K562 (cell line): ENCODE data around the gene CMTM4. TPM values are rescaled to one million over a fixed set of nuclear protein-coding genes. Genes with fewer than 3 reads are reported as not detected.

Experiments used
- ATAC-seq: fragments of 200-7000 bp; cut with Tn5 transposase; 3 replicates; pipeline ENCODE4 v1.9.1; 2020; ENCODE audit warnings: moderate library complexity
- BruUV-seq: library from RNA; stranded (reverse); fragments of 400-500 nt; replicated peaks from 2 replicates; lab custom pipeline; 2021; lab: Mats Ljungman, UMichigan
- CTCF ChIA-PET: fragments of 300-600 bp; formaldehyde crosslinking; extraction: SDS; loops from one replicate; lab custom pipeline; 2021; ENCODE audit warnings: low intra/inter-chr PET ratio; lab: Yijun Ruan, JAX
- POLR2A ChIA-PET: fragments of 300-600, 350-650 bp; sonication (Branson Sonifier 250); formaldehyde crosslinking; extraction: SDS; loops from one replicate; lab custom pipeline; 2021; ENCODE audit warnings: antibody characterized with exemption, inconsistent platforms; lab: Yijun Ruan, JAX
- DNase-seq, 4 experiments: peaks; one replicate each; pipeline versions ENCODE4 v3.0.0 to v3.0.0-alpha.2; 2011 to 2018; ENCODE audit warnings: low spot score in 3 of 4, mixed read lengths in 3 of 4; ENCODE audit errors: extremely low read depth in 1 of 4
- FAIRE-seq: peaks from 2 replicates; lab custom pipeline; 2011; peaks lifted over from hg19 to GRCh38; lab: Jason Lieb, UNC
- H2AFZ ChIP-seq: 2 replicates; pipeline ENCODE4 v1.6.0; 2011; ENCODE audit warnings: low read depth, low read length, control low read depth, inconsistent platforms
- H3K27ac ChIP-seq: fragments of 200-600 bp; 3 replicates; pipeline ENCODE4 v1.8.0; 2011; ENCODE audit warnings: low read depth, mild to moderate bottlenecking, control low read depth, inconsistent platforms, low read length, moderate library complexity, mixed read lengths; ENCODE audit errors: extremely low read depth
- H3K27me3 ChIP-seq, 2 experiments: fragments of 300-600 bp in 1 of 2; 2 replicates in 1 of 2; 3 replicates in 1 of 2; pipeline versions ENCODE4 v1.6.0 to v1.8.0; 2011; ENCODE audit warnings: inconsistent platforms in 2 of 2, low read length in 2 of 2, mild to moderate bottlenecking in 1 of 2, mixed read lengths in 1 of 2, moderate library complexity in 1 of 2; ENCODE audit not compliant: control insufficient read depth in 2 of 2, insufficient read depth in 2 of 2
- H3K36me3 ChIP-seq: fragments of 300-600 bp; 3 replicates; pipeline ENCODE4 v1.8.0; 2011; ENCODE audit warnings: mild to moderate bottlenecking, low read length, inconsistent platforms; ENCODE audit not compliant: control insufficient read depth, insufficient read depth
- H3K4me1 ChIP-seq, 2 experiments: fragments of 200-600 bp in 1 of 2; replicated peaks in 1 of 2; 2 replicates in 1 of 2; 3 replicates in 1 of 2; pipeline versions ENCODE4 v1.5.1 to v1.8.0; 2011; ENCODE audit warnings: inconsistent platforms in 2 of 2, low read length in 2 of 2, mild to moderate bottlenecking in 1 of 2, mixed read lengths in 1 of 2, moderate library complexity in 1 of 2; ENCODE audit not compliant: control insufficient read depth in 2 of 2, insufficient read depth in 2 of 2
- H3K4me2 ChIP-seq: 2 replicates; pipeline ENCODE4 v1.6.1; 2011; ENCODE audit warnings: low read length, control low read depth, inconsistent platforms, mixed read lengths; ENCODE audit not compliant: insufficient read depth
- H3K4me3 ChIP-seq: fragments of 200-600 bp; sonication (generic), shearing (Covaris generic); 2 replicates; pipeline ENCODE4 v1.5.1; 2016; ENCODE audit warnings: control low read depth, inconsistent platforms
- H3K79me2 ChIP-seq: fragments of 200-600 bp; 3 replicates; pipeline ENCODE4 v1.8.0; 2011; ENCODE audit warnings: low read length, inconsistent platforms; ENCODE audit not compliant: control insufficient read depth, insufficient read depth
- H3K9ac ChIP-seq, 2 experiments: 2 replicates each; pipeline versions ENCODE4 v1.6.0 to v1.6.1; 2011; ENCODE audit warnings: low read depth in 2 of 2, low read length in 2 of 2, control low read depth in 1 of 2, inconsistent platforms in 1 of 2, mild to moderate bottlenecking in 1 of 2, mixed read lengths in 1 of 2; ENCODE audit not compliant: insufficient read depth in 1 of 2
- H3K9me1 ChIP-seq: one replicate; pipeline ENCODE4 v1.6.0; 2011; ENCODE audit warnings: inconsistent platforms, mild to moderate bottlenecking, low read length, moderate library complexity; ENCODE audit not compliant: control insufficient read depth, insufficient read depth
- H3K9me3 ChIP-seq: replicated peaks from 2 replicates; pipeline ENCODE4 v1.5.1; 2011; ENCODE audit warnings: low read depth, low read length, inconsistent platforms; ENCODE audit not compliant: control insufficient read depth, insufficient read depth
- H4K20me1 ChIP-seq: replicated peaks from 2 replicates; pipeline ENCODE4 v1.6.1; 2011; ENCODE audit warnings: low read length, inconsistent platforms, mixed read lengths; ENCODE audit not compliant: control insufficient read depth, insufficient read depth
- BDP1 ChIP-seq: IDR thresholded peaks from 3 replicates; pipeline ENCODE4 v1.6.1; 2011; ENCODE audit not compliant: insufficient read length, insufficient read depth
- FOSL1 ChIP-seq: fragments of 200-800 bp; sonication (Bioruptor generic); conservative IDR thresholded peaks from 2 replicates; pipeline ENCODE4 v1.6.1; 2016; ENCODE audit warnings: missing genetic modification characterization, missing compliant biosample characterization
- NCOR1 ChIP-seq: fragments of 450-650 bp; IDR thresholded peaks from 2 replicates; pipeline ENCODE4 v1.6.1; 2016; ENCODE audit warnings: mild to moderate bottlenecking, moderate library complexity
- NFIC ChIP-seq: fragments of 450-650 bp; IDR thresholded peaks from 2 replicates; pipeline ENCODE4 v1.6.1; 2017; ENCODE audit warnings: mild to moderate bottlenecking, inconsistent platforms
- NRF1 ChIP-seq, 2 experiments: fragments of 450-650 bp; IDR thresholded peaks in 1 of 2; conservative IDR thresholded peaks in 1 of 2; 2 replicates each; pipeline ENCODE4 v1.6.1; 2014; ENCODE audit warnings: mild to moderate bottlenecking in 2 of 2
- RAD51 ChIP-seq: fragments of 450-650 bp; IDR thresholded peaks from 2 replicates; pipeline ENCODE4 v1.7.1; 2016; ENCODE audit warnings: low read depth, mild to moderate bottlenecking, borderline replicate concordance
- RCOR1 ChIP-seq, 2 experiments: IDR thresholded peaks; 2 replicates each; pipeline ENCODE4 v1.6.1; 2012; ENCODE audit warnings: low read depth in 2 of 2, low read length in 2 of 2, borderline replicate concordance in 1 of 2, improper control_type of control experiment in 1 of 2
- SNIP1 ChIP-seq: fragments of 450-650 bp; IDR thresholded peaks from 2 replicates; pipeline ENCODE4 v1.7.1; 2017; ENCODE audit warnings: low read depth, mild to moderate bottlenecking
- WGBS: fragments of 100-300 bp; shearing (Covaris generic); methylation state at CpG from one replicate; pipeline ENCODE4 v1.1.6; 2016; ENCODE audit warnings: low coverage, mixed read lengths; ENCODE audit not compliant: insufficient coverage; ENCODE audit errors: missing lambda C conversion rate; 5-methylcytosine and 5-hydroxymethylcytosine counted together
- in situ Hi-C: fragments of 300-500 bp; cut with MboI; formaldehyde crosslinking; loops from 4 replicates; pipeline ENCODE4 v1.15.0; 2018; ENCODE audit warnings: inconsistent platforms, mixed read lengths
- intact Hi-C: fragments of 100-400 bp; cut with micrococcal nuclease; formaldehyde crosslinking; loops from 2 replicates; pipeline ENCODE4 v1.14.2; 2022
- polyA plus RNA-seq, 8 experiments: library from polyadenylated mRNA; depleted of rRNA in 4 of 8; stranded (reverse) in 5 of 8; unstranded in 3 of 8; fragments of >200 nt; fragmentation: Nextera tagmentation in 2 of 8; fragmentation: Illumina TruSeq in 1 of 8; extraction: Ambion mirVana in 2 of 8; extraction: Trizol in 1 of 8; gene quantifications; 2 replicates each; pipeline versions ENCODE4 v1.2.1 to v1.2.3, GENCODE V29; 2011 to 2014; ENCODE audit warnings: inconsistent platforms in 1 of 8, missing spikeins in 1 of 8
- total RNA-seq, 7 experiments: library from RNA; depleted of rRNA in 6 of 7; stranded (reverse); fragments of >200 nt in 6 of 7; fragmentation: Illumina TruSeq in 2 of 7; extraction: Trizol in 2 of 7; gene quantifications; 2 replicates each; pipeline versions ENCODE4 v1.2.1 to v1.2.3, GENCODE V29; 2011 to 2021; ENCODE audit warnings: low replicate concordance in 1 of 7
- TF ChIP-seq, protein P1 (sequence below): fragments of 250-450 bp; sonication (Bioruptor Pico); IDR thresholded peaks from 2 replicates; pipeline ENCODE4 v1.5.1; 2021; ENCODE audit warnings: mild to moderate bottlenecking
- TF ChIP-seq, protein P2 (sequence below): sonication (generic); formaldehyde crosslinking; IDR thresholded peaks from 2 replicates; pipeline ENCODE4 v1.8.0; 2022; ENCODE audit warnings: mild to moderate bottlenecking, missing genetic modification reagents

Gene CMTM4
- total and polyA plus RNA-seq, 9 of the 15 experiments (the other 6 are each of a cell fraction or from before 2014, with no cell fraction given): 2.0 to 21.3 (median 12.5) TPM

- DNase-seq: no peak
- Histone ChIP-seq H2AFZ (no peak overlapping the region), H3K9ac (no peak overlapping the region), H4K20me1 (peaks cover 9% of the 10 kb centered on the region; the same call in 1 of the 2 replicates), H3K27me3 (no peaks in the 10 kb centered on the region), H3K4me2 (no peak overlapping the region), H3K4me3 (no peak overlapping the region), H3K9me1 (no peaks in the 10 kb centered on the region), H3K9me3 (no peaks in the 10 kb centered on the region), H3K36me3 (peaks cover 5% of the 10 kb centered on the region; the same call in 1 of the 3 replicates), H3K27ac (no peak overlapping the region), H3K79me2 (peaks cover 39% of the 10 kb centered on the region), H3K4me1 (peaks cover 23 to 27% of the 10 kb centered on the region in 2 experiments)
- in situ Hi-C loops: no loop called here
- CTCF ChIA-PET: no interaction called here
- no peak for TF ChIP-seq RAD51
- peak; percentile 78 for TF ChIP-seq NFIC
- TF ChIP-seq BDP1: no peak
- WGBS: 71% methylated on average over 6 of the region's 6 CpGs
- BruUV-seq: no TSS peak
- FAIRE-seq: no peak
- POLR2A ChIA-PET: interaction anchor here (0.6 to 1.2 kb wide), 2 partner anchors 18 to 29 kb away, joined by 3 to 4 read pairs; no protein-coding TSS in a partner anchor
- intact Hi-C loops: loop anchor here (5.0 kb wide), 1 partner anchor 85 kb away; no protein-coding TSS in a partner anchor
- ATAC-seq: no peak
Observed at GRCh38 chr16:66692341-66692740, 4.2 kb downstream of the CMTM4 start.

DNA sequence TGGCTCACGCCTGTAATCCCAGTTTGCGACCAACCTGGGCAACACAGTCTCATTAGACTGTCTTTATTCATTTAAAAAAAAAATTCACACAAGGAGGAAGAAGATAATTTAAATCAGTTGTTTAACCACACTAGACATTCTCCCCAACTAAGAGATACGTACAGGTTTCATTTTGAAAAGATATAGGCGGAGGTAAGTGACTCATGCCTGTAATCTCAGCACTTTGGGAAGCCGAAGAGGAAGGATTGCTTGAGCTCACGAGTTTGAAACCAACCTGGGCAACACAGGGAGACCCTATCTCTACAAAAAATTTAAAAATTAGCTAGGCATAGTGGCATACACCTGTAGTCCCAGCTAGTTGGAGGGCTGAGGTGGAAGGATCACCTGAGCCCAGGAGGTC, 5.3 kb downstream of the CMTM4 start:
- H3K4me1 ChIP-seq: peaks cover 20 to 22% of the 10 kb centered on the region in 2 experiments
- H3K4me3 ChIP-seq: no peak overlapping the region
- CTCF ChIA-PET: no interaction called here
- TF ChIP-seq NRF1 (conservative IDR thresholded peaks at IDR 0.05 in 1 of 2, IDR thresholded peaks at IDR 0.05 in 1 of 2) (no peak), FOSL1 (tag) (peak; percentile 62), SNIP1 (no peak), NCOR1 (no peak), RCOR1 (IDR thresholded peaks at IDR 0.05; ENCODE audit: borderline replicate concordance in 1 of 2, low read depth in 2 of 2, low read length in 2 of 2) (0 out of 4 replicates have a peak, but pooled peaks of 1 of the 2 experiments have one; percentile 40)
- TF ChIP-seq, protein P1, sequence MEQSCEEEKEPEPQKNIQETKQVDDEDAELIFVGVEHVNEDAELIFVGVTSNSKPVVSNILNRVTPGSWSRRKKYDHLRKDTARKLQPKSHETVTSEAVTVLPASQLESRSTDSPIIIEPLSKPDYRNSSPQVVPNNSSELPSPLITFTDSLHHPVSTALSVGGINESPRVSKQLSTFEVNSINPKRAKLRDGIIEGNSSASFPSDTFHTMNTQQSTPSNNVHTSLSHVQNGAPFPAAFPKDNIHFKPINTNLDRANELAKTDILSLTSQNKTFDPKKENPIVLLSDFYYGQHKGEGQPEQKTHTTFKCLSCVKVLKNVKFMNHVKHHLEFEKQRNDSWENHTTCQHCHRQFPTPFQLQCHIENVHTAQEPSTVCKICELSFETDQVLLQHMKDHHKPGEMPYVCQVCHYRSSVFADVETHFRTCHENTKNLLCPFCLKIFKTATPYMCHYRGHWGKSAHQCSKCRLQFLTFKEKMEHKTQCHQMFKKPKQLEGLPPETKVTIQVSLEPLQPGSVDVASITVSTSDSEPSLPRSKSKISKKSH: no peak
- TF ChIP-seq, protein P2, sequence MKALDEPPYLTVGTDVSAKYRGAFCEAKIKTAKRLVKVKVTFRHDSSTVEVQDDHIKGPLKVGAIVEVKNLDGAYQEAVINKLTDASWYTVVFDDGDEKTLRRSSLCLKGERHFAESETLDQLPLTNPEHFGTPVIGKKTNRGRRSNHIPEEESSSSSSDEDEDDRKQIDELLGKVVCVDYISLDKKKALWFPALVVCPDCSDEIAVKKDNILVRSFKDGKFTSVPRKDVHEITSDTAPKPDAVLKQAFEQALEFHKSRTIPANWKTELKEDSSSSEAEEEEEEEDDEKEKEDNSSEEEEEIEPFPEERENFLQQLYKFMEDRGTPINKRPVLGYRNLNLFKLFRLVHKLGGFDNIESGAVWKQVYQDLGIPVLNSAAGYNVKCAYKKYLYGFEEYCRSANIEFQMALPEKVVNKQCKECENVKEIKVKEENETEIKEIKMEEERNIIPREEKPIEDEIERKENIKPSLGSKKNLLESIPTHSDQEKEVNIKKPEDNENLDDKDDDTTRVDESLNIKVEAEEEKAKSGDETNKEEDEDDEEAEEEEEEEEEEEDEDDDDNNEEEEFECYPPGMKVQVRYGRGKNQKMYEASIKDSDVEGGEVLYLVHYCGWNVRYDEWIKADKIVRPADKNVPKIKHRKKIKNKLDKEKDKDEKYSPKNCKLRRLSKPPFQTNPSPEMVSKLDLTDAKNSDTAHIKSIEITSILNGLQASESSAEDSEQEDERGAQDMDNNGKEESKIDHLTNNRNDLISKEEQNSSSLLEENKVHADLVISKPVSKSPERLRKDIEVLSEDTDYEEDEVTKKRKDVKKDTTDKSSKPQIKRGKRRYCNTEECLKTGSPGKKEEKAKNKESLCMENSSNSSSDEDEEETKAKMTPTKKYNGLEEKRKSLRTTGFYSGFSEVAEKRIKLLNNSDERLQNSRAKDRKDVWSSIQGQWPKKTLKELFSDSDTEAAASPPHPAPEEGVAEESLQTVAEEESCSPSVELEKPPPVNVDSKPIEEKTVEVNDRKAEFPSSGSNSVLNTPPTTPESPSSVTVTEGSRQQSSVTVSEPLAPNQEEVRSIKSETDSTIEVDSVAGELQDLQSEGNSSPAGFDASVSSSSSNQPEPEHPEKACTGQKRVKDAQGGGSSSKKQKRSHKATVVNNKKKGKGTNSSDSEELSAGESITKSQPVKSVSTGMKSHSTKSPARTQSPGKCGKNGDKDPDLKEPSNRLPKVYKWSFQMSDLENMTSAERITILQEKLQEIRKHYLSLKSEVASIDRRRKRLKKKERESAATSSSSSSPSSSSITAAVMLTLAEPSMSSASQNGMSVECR (CRISPR knock-in tag): no peak

More for the DNA sequence above, 5.3 kb downstream of the CMTM4 start:
- Histone ChIP-seq H3K27ac (no peak overlapping the region), H3K9ac (no peak overlapping the region), H3K27me3 (no peaks in the 10 kb centered on the region), H3K4me2 (no peak overlapping the region), H3K9me1 (no peaks in the 10 kb centered on the region), H4K20me1 (peaks cover 9% of the 10 kb centered on the region; the same call in 1 of the 2 replicates), H3K79me2 (peaks cover 38% of the 10 kb centered on the region), H3K36me3 (peaks cover 5% of the 10 kb centered on the region; the same call in 1 of the 3 replicates), H2AFZ (no peak overlapping the region), H3K9me3 (no peaks in the 10 kb centered on the region)
- DNase-seq: no peak
- 40% methylated on average over 6 of the region's 6 CpGs for WGBS
- ATAC-seq: no peak
- FAIRE-seq: no peak
- intact Hi-C loops: loop anchor here (5.0 kb wide), 1 partner anchor 84 kb away; no protein-coding TSS in a partner anchor
- no TSS peak for BruUV-seq
- POLR2A ChIA-PET: interaction anchor here (0.6 to 1.1 kb wide), 4 partner anchors 52 to 76 kb away, joined by 3 to 4 read pairs (median 3); no protein-coding TSS in a partner anchor
- in situ Hi-C loops: no loop called here
